HCT116 (cell line): ENCODE results near the gene FTCD. TPM values are rescaled to one million over a fixed set of nuclear protein-coding genes. Genes with fewer than 3 reads are reported as not detected.

Experiments used
- ATAC-seq: fragments of 200-7000 bp; cut with Tn5 transposase; 2 replicates; pipeline ENCODE4 v1.9.1; 2020; ENCODE audit warnings: mild to moderate bottlenecking, moderate library complexity
- BruUV-seq: library from RNA; stranded (reverse); fragments of 400-500 nt; replicated peaks from 2 replicates; lab custom pipeline; 2021; lab: Mats Ljungman, UMichigan
- CTCF ChIA-PET: fragments of 300-600 bp; sonication (Branson Sonifier 250); formaldehyde crosslinking; loops from one replicate; lab custom pipeline; 2021; ENCODE audit warnings: antibody characterized with exemption; lab: Charles Lee
- POLR2A ChIA-PET: fragments of 300-600, 350-600 bp; sonication (Branson Sonifier 250); formaldehyde crosslinking; loops from one replicate; lab custom pipeline; 2021; ENCODE audit warnings: antibody characterized with exemption; lab: Charles Lee
- RAD21 ChIA-PET, 2 experiments: fragments of 300-600 bp; sonication (Branson Sonifier 250); formaldehyde crosslinking; loops; one replicate each; lab custom pipeline; 2023; ENCODE audit warnings: low total read pairs in 2 of 2; ENCODE audit not compliant: uncharacterized antibody in 2 of 2, unreplicated experiment in 2 of 2, low non-redundant PET in 1 of 2; lab: Charles Lee
- DNase-seq: peaks from one replicate; pipeline ENCODE4 v3.0.0-alpha.2; 2010; ENCODE audit warnings: low read depth, low spot score
- H2AFZ ChIP-seq: fragments of 200-600 bp; shearing (Covaris generic), sonication (generic); 2 replicates; pipeline ENCODE4 v1.6.1; 2017; ENCODE audit warnings: low read depth, mixed run types, mixed read lengths, antibody characterized with exemption, low read length; ENCODE audit not compliant: poor library complexity, severe bottlenecking
- H3K27ac ChIP-seq: 2 replicates; pipeline ENCODE4 v1.5.1; 2012; ENCODE audit warnings: low read depth, low read length
- H3K27me3 ChIP-seq: fragments of 200-600 bp; sonication (generic); 2 replicates; pipeline ENCODE4 v1.6.1; 2016; ENCODE audit warnings: mixed run types, low read length, mixed read lengths; ENCODE audit not compliant: insufficient read depth
- H3K36me3 ChIP-seq, 2 experiments: fragments of 200-500 bp in 1 of 2; fragments of 200-600 bp in 1 of 2; sonication (Bioruptor generic) in 1 of 2; sonication (generic) in 1 of 2; 2 replicates each; pipeline versions ENCODE4 v1.5.1 to v1.6.1; 2014 to 2016; ENCODE audit warnings: low read length in 2 of 2, inconsistent platforms in 1 of 2, mixed read lengths in 1 of 2, mixed run types in 1 of 2; ENCODE audit not compliant: insufficient read depth in 2 of 2, control insufficient read depth in 1 of 2
- H3K4me1 ChIP-seq, 2 experiments: fragments of 200-600 bp in 1 of 2; sonication (generic) in 1 of 2; 2 replicates each; pipeline versions ENCODE4 v1.5.1 to v1.6.1; 2012 to 2017; ENCODE audit warnings: low read length in 2 of 2, inconsistent platforms in 1 of 2, mild to moderate bottlenecking in 1 of 2, mixed read lengths in 1 of 2, mixed run types in 1 of 2, moderate library complexity in 1 of 2; ENCODE audit not compliant: insufficient read depth in 2 of 2, control insufficient read depth in 1 of 2
- H3K4me2 ChIP-seq: fragments of 200-600 bp; sonication (generic); 2 replicates; pipeline ENCODE4 v1.6.1; 2017; ENCODE audit warnings: mixed run types, low read length, mixed read lengths
- H3K4me3 ChIP-seq, 2 experiments: fragments of 200-600 bp in 1 of 2; sonication (generic) in 1 of 2; replicated peaks in 1 of 2; 2 replicates each; pipeline ENCODE4 v1.5.1; 2011 to 2016; ENCODE audit warnings: low read length in 2 of 2, control low read depth in 1 of 2, low read depth in 1 of 2, mild to moderate bottlenecking in 1 of 2, mixed read lengths in 1 of 2, mixed run types in 1 of 2
- H3K79me2 ChIP-seq: fragments of 200-600 bp; sonication (generic); 2 replicates; pipeline ENCODE4 v1.6.1; 2017; ENCODE audit warnings: mild to moderate bottlenecking, mixed run types, low read length, moderate library complexity, mixed read lengths; ENCODE audit not compliant: insufficient read depth
- H3K9ac ChIP-seq: fragments of 200-600 bp; sonication (generic); 2 replicates; pipeline ENCODE4 v1.6.1; 2016; ENCODE audit warnings: low read length, mixed read lengths
- H3K9me2 ChIP-seq: fragments of 200-600 bp; sonication (generic), shearing (Covaris generic); 2 replicates; pipeline ENCODE4 v1.6.1; 2017; ENCODE audit warnings: mixed run types, mild to moderate bottlenecking, moderate library complexity; ENCODE audit not compliant: insufficient read depth
- H3K9me3 ChIP-seq, 2 experiments: fragments of 200-500 bp in 1 of 2; fragments of 200-600 bp in 1 of 2; sonication (Bioruptor generic) in 1 of 2; sonication (generic) in 1 of 2; 2 replicates each; pipeline ENCODE4 v1.6.1; 2014 to 2017; ENCODE audit warnings: low read length in 2 of 2, mixed read lengths in 2 of 2, inconsistent platforms in 1 of 2, low read depth in 1 of 2, mild to moderate bottlenecking in 1 of 2, mixed run types in 1 of 2, moderate library complexity in 1 of 2; ENCODE audit not compliant: control insufficient read depth in 1 of 2, insufficient read depth in 1 of 2
- H4K20me1 ChIP-seq: fragments of 200-600 bp; sonication (generic), shearing (Covaris generic); 2 replicates; pipeline ENCODE4 v1.6.1; 2017; ENCODE audit warnings: mixed run types, mild to moderate bottlenecking, moderate library complexity; ENCODE audit not compliant: insufficient read depth
- CBX3 ChIP-seq: IDR thresholded peaks from 2 replicates; pipeline ENCODE4 v1.6.1; 2012; ENCODE audit warnings: low read depth
- JUND ChIP-seq: IDR thresholded peaks from 2 replicates; pipeline ENCODE4 v1.6.1; 2012
- POLR2A ChIP-seq: IDR thresholded peaks from 2 replicates; pipeline ENCODE4 v1.7.0; 2011; ENCODE audit warnings: borderline replicate concordance; ENCODE audit not compliant: insufficient read depth, insufficient read length; ENCODE audit errors: extremely low read depth
- POLR2AphosphoS5 ChIP-seq: IDR thresholded peaks from 2 replicates; pipeline ENCODE4 v1.6.1; 2011; ENCODE audit warnings: mild to moderate bottlenecking, low read depth, low read length, moderate library complexity
- REST ChIP-seq: IDR thresholded peaks from 2 replicates; pipeline ENCODE4 v1.6.1; 2012; ENCODE audit warnings: low read depth
- SP1 ChIP-seq: IDR thresholded peaks from 2 replicates; pipeline ENCODE4 v1.6.1; 2012; ENCODE audit warnings: low read depth
- ZFX ChIP-seq: fragments of 450-650 bp; IDR thresholded peaks from 2 replicates; pipeline ENCODE4 v1.6.1; 2017
- intact Hi-C: fragments of 100-400 bp; cut with micrococcal nuclease; formaldehyde crosslinking; loops from 2 replicates; pipeline ENCODE4 v1.10.0; 2022
- total RNA-seq: library from RNA; stranded (reverse); gene quantifications from one replicate; pipeline ENCODE4 v1.2.1, GENCODE V29; 2021; ENCODE audit not compliant: unreplicated experiment

Gene FTCD
- total RNA-seq, 1 experiment from 2014 or later, result 2.5 TPM

- TF ChIP-seq SP1, result no peak
- TF ChIP-seq POLR2AphosphoS5, result no peak
- no peak for TF ChIP-seq CBX3
- no peak for TF ChIP-seq ZFX
- no peak for TF ChIP-seq POLR2A
- no peak for TF ChIP-seq JUND
- no peak for TF ChIP-seq REST
- Histone ChIP-seq H3K9me3 (no peaks in the 10 kb centered on the region), H3K9me2 (no peaks in the 10 kb centered on the region), H2AFZ (no peak overlapping the region), H3K4me1 (no peaks in the 10 kb centered on the region), H3K9ac (no peak overlapping the region), H3K4me2 (no peak overlapping the region), H3K27me3 (peaks cover 5% of the 10 kb centered on the region; the same call in 1 of the 2 replicates), H3K79me2 (no peaks in the 10 kb centered on the region), H3K36me3 (no peaks in the 10 kb centered on the region), H3K4me3 (no peak overlapping the region), H4K20me1 (no peaks in the 10 kb centered on the region), H3K27ac (no peak overlapping the region)
- ChIA-PET RAD21 (no interaction called here), POLR2A (no interaction called here), CTCF (interaction anchor here (1.3 kb wide), 1 partner anchor 17 kb away, joined by 3 read pairs; no protein-coding TSS in a partner anchor)
- no TSS peak for BruUV-seq
- intact Hi-C loops, result no loop called here
- no peak for ATAC-seq
- no peak for DNase-seq
Observed at GRCh38 chr21:46160657-46160906, 5.2 kb upstream of the FTCD start.
